SK-N-SH (cell line): ENCODE results near the gene TTC9.

ENCODE experiments used
- CTCF ChIP-seq: fragments of 200-600 bp; sonication (generic); IDR thresholded peaks from 2 replicates; pipeline ENCODE4 v1.6.1; 2017; ENCODE audit warnings: antibody characterized with exemption, mild to moderate bottlenecking, moderate library complexity
- EZH2phosphoT487 ChIP-seq: fragments of 200-600 bp; sonication (generic); IDR thresholded peaks from 2 replicates; pipeline ENCODE4 v1.6.1; 2017; ENCODE audit warnings: low read depth, mixed run types, mild to moderate bottlenecking, antibody characterized with exemption, moderate library complexity, borderline replicate concordance
- FOXM1 ChIP-seq: IDR thresholded peaks from 2 replicates; pipeline ENCODE4 v1.4.0; 2012; ENCODE audit warnings: low read depth, mild to moderate bottlenecking
- MAX ChIP-seq: IDR thresholded peaks from 2 replicates; pipeline ENCODE4 v1.4.0; 2012; ENCODE audit warnings: low read depth
- MXI1 ChIP-seq: IDR thresholded peaks from 2 replicates; pipeline ENCODE4 v1.6.1; 2012; ENCODE audit warnings: mild to moderate bottlenecking, low read depth, low read length, improper control_type of control experiment
- RCOR1 ChIP-seq: fragments of 150-350 bp; IDR thresholded peaks from 2 replicates; pipeline ENCODE4 v1.6.1; 2017; ENCODE audit warnings: antibody characterized with exemption, low read length
- REST ChIP-seq: IDR thresholded peaks from 2 replicates; pipeline ENCODE4 v1.6.1; 2012; ENCODE audit warnings: mild to moderate bottlenecking, low read depth, low read length, moderate library complexity

DNA sequence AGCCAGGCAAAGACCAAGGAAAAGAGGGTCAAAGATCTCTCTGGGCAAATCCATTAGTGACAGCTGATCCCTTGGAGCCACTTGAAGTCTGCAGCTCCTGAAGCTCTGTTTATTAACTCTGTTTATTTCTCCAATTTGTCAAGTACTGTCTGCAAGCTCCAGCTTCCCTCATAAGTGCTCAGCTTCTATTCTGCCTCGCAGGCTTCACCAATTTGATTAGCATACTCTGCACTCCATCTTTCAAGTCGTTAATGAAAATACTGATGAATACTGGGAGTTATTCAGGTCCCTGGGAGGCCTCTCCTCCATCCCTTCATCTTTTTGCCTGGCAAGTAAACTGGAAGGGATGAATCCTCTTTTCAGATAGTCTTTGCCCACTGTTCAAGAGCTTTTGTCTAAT, 54.3 kb downstream of the TTC9 start:
- TF ChIP-seq MXI1: no peak
- TF ChIP-seq CTCF: no peak
- no peak for TF ChIP-seq RCOR1
- no peak for TF ChIP-seq EZH2phosphoT487
- no peak for TF ChIP-seq REST
- no peak for TF ChIP-seq MAX
- no peak for TF ChIP-seq FOXM1
